Spleen (tissue), 11 donors: Measurements from ENCODE around the gene SPNS1. TPM values are rescaled to one million over a fixed set of nuclear protein-coding genes. Genes with fewer than 3 reads are reported as not detected.

Experiments
- DNase-seq: peaks from one replicate; pipeline ENCODE4 v3.0.0-alpha.2; 2020
- H3K27ac ChIP-seq, 8 donors: fragments of 200-600 bp; sonication (generic) in 7 of 8; 1 replicate in 4 of 8; 2 replicates in 4 of 8; pipeline versions ENCODE4 v1.5.0 to v1.8.0; 2016 to 2021; ENCODE audit warnings: inconsistent platforms in 4 of 8, mild to moderate bottlenecking in 4 of 8, moderate library complexity in 1 of 8
- H3K27me3 ChIP-seq, 7 donors: fragments of 200-600 bp; sonication (generic) in 6 of 7; replicated peaks in 1 of 7; 1 replicate in 4 of 7; 2 replicates in 3 of 7; pipeline versions ENCODE4 v1.5.0 to v1.8.0; 2016 to 2021; ENCODE audit warnings: inconsistent platforms in 3 of 7, mild to moderate bottlenecking in 1 of 7
- H3K36me3 ChIP-seq, 6 donors: fragments of 200-600 bp; sonication (generic) in 5 of 6; 1 replicate in 4 of 6; 2 replicates in 2 of 6; pipeline versions ENCODE4 v1.5.0 to v1.8.0; 2016 to 2021; ENCODE audit warnings: inconsistent platforms in 2 of 6
- H3K4me1 ChIP-seq, 6 donors: fragments of 200-600 bp; sonication (generic) in 5 of 6; 1 replicate in 3 of 6; 2 replicates in 3 of 6; pipeline versions ENCODE4 v1.5.0 to v1.8.0; 2016 to 2021; ENCODE audit warnings: inconsistent platforms in 3 of 6
- H3K4me3 ChIP-seq, 8 donors: fragments of 200-600 bp; sonication (generic) in 7 of 8; 1 replicate in 4 of 8; 2 replicates in 4 of 8; pipeline versions ENCODE4 v1.5.0 to v1.8.0; 2016 to 2021; ENCODE audit warnings: inconsistent platforms in 4 of 8, mild to moderate bottlenecking in 4 of 8, moderate library complexity in 2 of 8
- H3K9me3 ChIP-seq, 8 donors: fragments of 200-600 bp; sonication (generic) in 7 of 8; 1 replicate in 4 of 8; 2 replicates in 4 of 8; pipeline versions ENCODE4 v1.5.0 to v1.8.0; 2016 to 2021; ENCODE audit warnings: inconsistent platforms in 4 of 8
- CTCF ChIP-seq, 11 experiments: fragments of 200-600 bp in 7 of 11; fragments of 450-650 bp in 4 of 11; sonication (generic) in 4 of 11; IDR thresholded peaks in 8 of 11; conservative IDR thresholded peaks in 3 of 11; 1 replicate in 7 of 11; 2 replicates in 4 of 11; pipeline versions ENCODE4 v1.4.0 to v1.8.0; 2016 to 2021; ENCODE audit warnings: antibody characterized with exemption in 11 of 11, inconsistent platforms in 4 of 11, mild to moderate bottlenecking in 1 of 11
- POLR2A ChIP-seq, 3 donors: fragments of 450-650 bp; IDR thresholded peaks; one replicate each; pipeline ENCODE4 v1.5.1; 2017; ENCODE audit warnings: antibody characterized with exemption in 3 of 3, mild to moderate bottlenecking in 1 of 3
- POLR2AphosphoS5 ChIP-seq, 3 donors: sonication (generic); formaldehyde crosslinking; IDR thresholded peaks; one replicate each; pipeline ENCODE4 v1.5.1; 2017; ENCODE audit warnings: antibody characterized with exemption in 3 of 3
- WGBS, 5 donors: extraction: QIAGEN DNeasy Blood & Tissue Kit in 3 of 5; methylation state at CpG; one replicate each; pipeline versions ENCODE4 v1.1.5 to v1.1.7; 2013 to 2018; 5-methylcytosine and 5-hydroxymethylcytosine counted together
- intact Hi-C: fragments of 100-400 bp; cut with DNase I; formaldehyde crosslinking; loops from one replicate; pipeline ENCODE4 v1.15.0; 2023; ENCODE audit warnings: low total_unique reads
- polyA plus RNA-seq, 3 donors: library from polyadenylated mRNA; stranded (reverse); fragments of 200-250 nt; gene quantifications; one replicate each; pipeline ENCODE4 v1.2.1, GENCODE V29; 2013
- total RNA-seq, 7 donors: library from RNA; depleted of rRNA in 3 of 7; stranded (reverse); fragments of >200 nt in 3 of 7; fragmentation: NEBNext Ultra II Directional in 4 of 7; extraction: Animal tissue kit (Norgen Biotek cat#: 25700) in 4 of 7; gene quantifications; one replicate each; pipeline versions ENCODE4 v1.1.0 to v1.2.1, GENCODE V29; 2016 to 2021
- donor health status: healthy with polysubstance abuse.
- donor health status: DM: no; HTN: no; CAD: no; lungs with moderate emphysema.
- donor health status: DM: no; HTN: no; CAD: no.
- donor health status: Bipolar disorder and iron deficiency.
- donor health status: healthy.
- donor health status: DM: no; HTN: no; CAD: no.
- donor health status: DM: yes; HTN: yes; CAD: no.

SPNS1 gene
- total and polyA plus RNA-seq, 10 donors: 26.9 to 91.4 (median 30.9) TPM

- DNase-seq: no peak
- TF ChIP-seq POLR2A (IDR thresholded peaks at IDR 0.05): no peak
- peak in 1 of 3 donors; percentile 34 for TF ChIP-seq POLR2AphosphoS5 (IDR thresholded peaks at IDR 0.05)
- no peak for TF ChIP-seq CTCF (IDR thresholded peaks at IDR 0.05 in 8 of 11, conservative IDR thresholded peaks at IDR 0.05 in 3 of 11)
- no peak overlapping the region for H3K27ac ChIP-seq
- 77 to 83% (median 79%) methylated on average over 5 to 8 of the region's 8 CpGs for WGBS, 5 donors
- no peak overlapping the region for H3K4me3 ChIP-seq
- intact Hi-C loops: no loop called here
- peaks cover 0 to 9% (median 8%) of the 10 kb centered on the region in 8 donors for H3K9me3 ChIP-seq
- peaks cover 4 to 42% (median 33%) of the 10 kb centered on the region in 6 donors for H3K36me3 ChIP-seq
- H3K27me3 ChIP-seq: no peaks in the 10 kb centered on the region
- peaks cover 0 to 44% (median 4%) of the 10 kb centered on the region in 6 donors for H3K4me1 ChIP-seq
Observed at GRCh38 chr16:28991687-28992086, 17.1 kb downstream of the SPNS1 start.

DNA sequence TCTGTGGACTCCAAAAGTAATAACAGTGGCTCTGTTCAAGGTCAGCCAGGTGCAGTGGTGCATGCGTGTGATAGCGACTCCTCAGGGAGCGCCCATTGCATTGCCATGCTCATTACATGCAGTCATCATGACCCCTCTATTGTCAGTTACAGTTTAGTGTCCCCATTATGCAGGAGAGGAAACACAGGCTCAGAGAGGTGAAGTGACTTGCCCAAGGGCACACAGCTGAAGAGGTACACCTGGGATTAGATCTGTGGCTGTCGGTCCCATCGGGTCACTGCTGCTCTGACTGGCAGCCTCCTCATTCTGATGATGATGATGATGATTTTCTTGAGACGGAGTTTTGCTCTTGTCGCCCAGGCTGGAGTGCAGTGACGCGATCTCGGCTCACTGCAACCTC lies 17.9 kb downstream of the SPNS1 start:
- 91 to 97% (median 94%) methylated on average over 8 to 10 of the region's 10 CpGs for WGBS, 5 donors

DNA sequence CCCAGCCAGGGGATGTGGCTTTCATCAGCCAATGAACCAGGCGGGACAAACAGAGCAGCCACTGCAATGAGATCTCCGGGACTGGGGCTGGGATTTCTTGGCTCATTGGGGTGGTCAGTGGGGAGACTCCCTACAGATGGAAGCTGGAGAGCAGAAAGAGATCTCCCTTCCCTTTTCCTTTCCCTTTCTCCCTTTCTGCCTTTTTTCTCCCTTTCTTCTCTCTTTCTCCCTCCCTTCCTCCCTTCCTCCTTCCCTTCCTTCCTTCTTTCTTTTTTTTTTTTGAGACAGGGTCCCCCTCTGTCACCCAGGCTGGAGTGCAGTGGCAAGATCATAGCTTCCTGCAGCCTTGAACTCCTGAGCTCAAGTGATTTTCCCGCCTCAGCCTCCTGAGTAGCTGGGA lies 24.3 kb downstream of the SPNS1 start:
- Histone ChIP-seq H3K9me3 (no peaks in the 10 kb centered on the region), H3K36me3 (no peaks in the 10 kb centered on the region), H3K27ac (no peak overlapping the region), H3K27me3 (no peaks in the 10 kb centered on the region), H3K4me3 (no peak overlapping the region), H3K4me1 (peaks cover 0 to 7% (median 0%) of the 10 kb centered on the region in 6 donors)
- no peak for DNase-seq
- WGBS, 5 donors: 60 to 89% (median 74%) methylated on average over 3 of the region's 3 CpGs
- intact Hi-C loops: no loop called here
- no peak for TF ChIP-seq POLR2AphosphoS5 (IDR thresholded peaks at IDR 0.05)
- no peak for TF ChIP-seq POLR2A (IDR thresholded peaks at IDR 0.05)
- no peak for TF ChIP-seq CTCF (IDR thresholded peaks at IDR 0.05 in 8 of 11, conservative IDR thresholded peaks at IDR 0.05 in 3 of 11)

More for the DNA sequence above, 17.9 kb downstream of the SPNS1 start:
- H3K9me3 ChIP-seq: peaks cover 0 to 1% (median 0%) of the 10 kb centered on the region in 8 donors
- H3K36me3 ChIP-seq: peaks cover 0 to 34% (median 25%) of the 10 kb centered on the region in 6 donors
- no peak overlapping the region for H3K27ac ChIP-seq
- H3K4me3 ChIP-seq: no peak overlapping the region
- H3K4me1 ChIP-seq: peaks cover 0 to 36% (median 4%) of the 10 kb centered on the region in 6 donors
- no peaks in the 10 kb centered on the region for H3K27me3 ChIP-seq
- no peak for DNase-seq
- intact Hi-C loops: no loop called here
- TF ChIP-seq POLR2A (IDR thresholded peaks at IDR 0.05) (no peak), POLR2AphosphoS5 (IDR thresholded peaks at IDR 0.05) (peak in 1 of 3 donors; percentile 10), CTCF (IDR thresholded peaks at IDR 0.05 in 8 of 11, conservative IDR thresholded peaks at IDR 0.05 in 3 of 11) (no peak)

GRCh38 chr16:28999577-28999976 lies 25.0 kb downstream of the SPNS1 start:
- no peak for DNase-seq
- TF ChIP-seq POLR2A (IDR thresholded peaks at IDR 0.05): no peak
- TF ChIP-seq POLR2AphosphoS5 (IDR thresholded peaks at IDR 0.05): no peak
- TF ChIP-seq CTCF (IDR thresholded peaks at IDR 0.05 in 8 of 11, conservative IDR thresholded peaks at IDR 0.05 in 3 of 11): no peak
- 53 to 72% (median 59%) methylated on average over 4 of the region's 4 CpGs for WGBS, 5 donors
- Histone ChIP-seq H3K27me3 (no peaks in the 10 kb centered on the region), H3K27ac (no peak overlapping the region), H3K9me3 (no peaks in the 10 kb centered on the region), H3K4me1 (peaks cover 0 to 7% (median 0%) of the 10 kb centered on the region in 6 donors), H3K36me3 (no peaks in the 10 kb centered on the region), H3K4me3 (no peak overlapping the region)
- intact Hi-C loops: no loop called here
